HG02938 (cell line): ENCODE measurements around the gene PROC.

Source experiments
- ATAC-seq: cut with Tn5 transposase; IDR thresholded peaks from one replicate; pipeline ENCODE4 v1.9.1; 2021; ENCODE audit warnings: mild to moderate bottlenecking, moderate library complexity; ENCODE audit not compliant: unreplicated experiment

The PROC gene

GRCh38 chr2:127413200-127413599, 5.0 kb upstream of the PROC start:
- ATAC-seq: no peak

- no peak for ATAC-seq
These were observed 4.2 kb upstream of the PROC start for GRCh38 chr2:127413782-127414637.

- ATAC-seq: no peak
These were observed 3.3 kb upstream of the PROC start for GRCh38 chr2:127414638-127415592.

GRCh38 chr2:127415593-127416505, 2.4 kb upstream of the PROC start:
- ATAC-seq: peak; percentile 75

GRCh38 chr2:127416506-127417001, 1.7 kb upstream of the PROC start:
- ATAC-seq: no peak

GRCh38 chr2:127417406-127417805, 821 bp upstream of the PROC start:
- ATAC-seq: no peak

- no peak for ATAC-seq
These were observed 844 bp downstream of the PROC start for GRCh38 chr2:127419112-127419430.

GRCh38 chr2:127419448-127420038, 1.3 kb downstream of the PROC start:
- no peak for ATAC-seq

GRCh38 chr2:127420039-127420864, 2.0 kb downstream of the PROC start:
- no peak for ATAC-seq

- no peak for ATAC-seq
These were observed 3.0 kb downstream of the PROC start for GRCh38 chr2:127421116-127421800.

- no peak for ATAC-seq
These were observed 3.8 kb downstream of the PROC start for GRCh38 chr2:127421871-127422558.

GRCh38 chr2:127422559-127423477, 4.6 kb downstream of the PROC start:
- ATAC-seq: no peak

- ATAC-seq: no peak
These were observed 5.2 kb downstream of the PROC start for GRCh38 chr2:127423478-127423843.

GRCh38 chr2:127423880-127424279, 5.7 kb downstream of the PROC start:
- ATAC-seq: no peak

GRCh38 chr2:127424598-127425520, 6.6 kb downstream of the PROC start:
- no peak for ATAC-seq
